Suprapubic skin (tissue), 3 donors: ENCODE measurements around the gene MAOA.

ENCODE experiments used
- CTCF ChIP-seq, 2 donors: fragments of 200-600 bp in 1 of 2; fragments of 450-650 bp in 1 of 2; sonication (generic) in 1 of 2; IDR thresholded peaks; one replicate each; pipeline ENCODE4 v1.5.1; 2016 to 2019; ENCODE audit warnings: antibody characterized with exemption in 2 of 2, mild to moderate bottlenecking in 1 of 2, moderate library complexity in 1 of 2
- POLR2A ChIP-seq, 2 donors: fragments of 450-650 bp; IDR thresholded peaks; one replicate each; pipeline ENCODE4 v1.6.1; 2017; ENCODE audit warnings: antibody characterized with exemption in 2 of 2, mild to moderate bottlenecking in 2 of 2, moderate library complexity in 2 of 2

- TF ChIP-seq CTCF (IDR thresholded peaks at IDR 0.05), result no peak
- no peak for TF ChIP-seq POLR2A (IDR thresholded peaks at IDR 0.05)
Observed at GRCh38 chrX:43612400-43612799, 43.7 kb upstream of the MAOA start.
